GM19240 (cell line): ENCODE measurements around the gene MBOAT1.
"Not testable (repeated sequence)": the region's sequence is repeated elsewhere in the genome, so short reads cannot be mapped to it uniquely, and the experiment has no call there.

Experiments used
- DNase-seq: peaks from one replicate; pipeline ENCODE4 v3.0.0; 2011; ENCODE audit warnings: low spot score; ENCODE audit not compliant: insufficient read length

The MBOAT1 gene

DNA sequence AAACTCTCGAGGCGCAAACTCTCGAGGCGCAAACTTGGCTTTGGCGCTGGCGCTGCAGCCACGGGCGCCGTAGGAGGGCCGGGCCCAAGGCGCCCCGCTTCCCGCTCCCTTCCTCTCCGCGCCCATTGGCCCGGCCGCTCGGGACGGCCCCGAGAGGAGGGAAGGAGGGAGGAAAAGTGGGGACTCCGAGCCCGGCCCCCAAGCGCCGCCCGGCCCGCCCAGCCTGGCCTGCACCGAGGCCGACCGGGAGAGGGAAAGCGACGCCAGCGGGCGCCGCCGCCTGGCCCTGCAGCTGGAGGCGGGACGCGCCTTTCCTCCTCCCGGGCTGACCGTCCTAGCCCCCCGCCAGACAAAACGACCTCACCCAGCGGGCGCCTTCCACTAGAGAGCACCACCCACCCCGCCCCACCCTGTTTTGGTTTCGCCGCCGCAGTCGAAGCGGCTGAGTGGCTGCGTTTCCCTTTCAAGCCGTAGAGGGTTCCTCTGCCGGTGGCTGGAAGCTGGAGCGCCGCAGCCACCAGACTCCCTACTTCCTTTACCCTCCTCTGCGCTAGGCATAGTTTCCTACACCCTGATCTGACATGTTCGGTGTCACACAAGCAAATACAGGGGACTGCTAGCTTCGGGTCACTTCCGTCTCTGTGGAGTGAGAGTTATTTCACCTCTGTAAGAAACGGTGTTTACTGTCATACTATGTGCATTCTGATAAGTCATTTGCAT lies at the start of gene MBOAT1:
MBOAT1 (minus strand) TSS at position 78 of the 720 bp plus-strand sequence. CDS start 235 bp downstream, outside the sequence.
- DNase-seq: peak; percentile 33

DNA sequence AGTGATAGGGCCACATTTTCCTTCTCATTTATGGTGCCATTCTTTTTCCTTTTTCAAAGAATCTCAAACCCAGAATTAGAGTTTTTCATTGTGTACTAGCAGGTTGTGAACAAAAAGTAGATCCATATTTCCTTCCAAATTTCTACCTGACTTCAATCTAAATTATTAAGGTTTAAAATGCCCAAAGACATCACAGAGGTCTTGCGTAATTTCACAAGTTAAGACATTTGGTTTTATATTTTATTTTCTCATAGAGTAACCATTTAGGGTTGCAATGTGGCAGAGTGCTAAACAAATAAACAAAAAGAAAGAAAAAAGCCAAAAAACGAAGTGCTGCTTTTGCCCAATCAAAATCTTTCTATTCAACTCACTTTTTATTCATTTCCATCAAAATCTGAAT lies 49.4 kb upstream of the MBOAT1 start:
- no peak for DNase-seq

- DNase-seq: no peak
These were observed 48.1 kb upstream of the MBOAT1 start for GRCh38 chr6:20260360-20260759.

GRCh38 chr6:20259316-20260049 lies 47.2 kb upstream of the MBOAT1 start:
- DNase-seq: no peak

- DNase-seq: no peak
These were observed 43.2 kb upstream of the MBOAT1 start for GRCh38 chr6:20255428-20255827.

GRCh38 chr6:20254295-20254694 lies 42.0 kb upstream of the MBOAT1 start:
- no peak for DNase-seq

GRCh38 chr6:20253021-20253420 lies 40.8 kb upstream of the MBOAT1 start:
- no peak for DNase-seq

- no peak for DNase-seq
These were observed 40.0 kb upstream of the MBOAT1 start for GRCh38 chr6:20252311-20252710.

GRCh38 chr6:20251525-20251924 lies 39.3 kb upstream of the MBOAT1 start:
- DNase-seq: no peak

GRCh38 chr6:20246125-20246524 lies 33.9 kb upstream of the MBOAT1 start:
- DNase-seq: no peak

DNA sequence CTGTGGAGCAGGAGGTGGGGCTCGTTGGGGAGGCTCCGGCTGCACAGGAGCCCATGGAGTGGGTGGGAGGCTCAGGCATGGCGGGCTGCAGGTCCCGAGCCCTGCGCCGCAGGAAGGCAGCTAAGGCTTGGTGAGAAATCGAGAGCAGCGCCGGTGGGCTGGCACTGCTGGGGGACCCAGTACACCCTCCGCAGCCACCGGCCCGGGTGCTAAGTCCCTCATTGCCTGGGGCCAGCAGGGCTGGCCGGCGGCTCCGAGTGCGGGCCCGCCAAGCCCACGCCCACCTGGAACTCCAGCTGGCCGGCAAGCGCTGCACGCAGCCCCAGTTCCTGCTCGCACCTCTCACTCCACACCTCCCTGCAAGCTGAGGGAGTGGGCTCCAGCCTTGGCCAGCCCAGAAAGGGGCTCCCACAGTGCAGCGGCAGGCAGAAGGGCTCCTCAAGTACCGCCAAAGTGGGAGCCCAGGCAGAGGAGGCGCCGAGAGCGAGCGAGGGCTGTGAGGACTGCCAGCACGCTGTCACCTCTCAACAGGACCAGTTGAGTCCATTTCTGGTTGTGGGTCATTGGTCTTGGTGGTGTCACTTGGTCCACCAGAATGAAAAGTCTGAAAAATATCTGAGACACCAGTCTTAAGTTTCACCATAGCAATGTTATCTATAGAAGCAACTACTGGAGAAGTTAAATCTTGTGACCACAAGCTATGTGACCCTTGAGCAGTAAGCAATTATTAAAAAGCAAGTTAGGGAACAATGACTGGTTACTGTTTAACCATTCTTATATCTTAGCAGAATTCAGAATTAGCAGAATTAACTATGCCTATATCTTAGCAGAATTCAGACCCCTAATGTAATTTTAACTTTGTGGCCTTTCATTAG lies 32.8 kb upstream of the MBOAT1 start:
- DNase-seq: not testable (repeated sequence)

GRCh38 chr6:20243288-20243687 lies 31.0 kb upstream of the MBOAT1 start:
- no peak for DNase-seq

- no peak for DNase-seq
These were observed 30.1 kb upstream of the MBOAT1 start for GRCh38 chr6:20242397-20242796.

GRCh38 chr6:20241102-20241501 lies 28.8 kb upstream of the MBOAT1 start:
- no peak for DNase-seq

DNA sequence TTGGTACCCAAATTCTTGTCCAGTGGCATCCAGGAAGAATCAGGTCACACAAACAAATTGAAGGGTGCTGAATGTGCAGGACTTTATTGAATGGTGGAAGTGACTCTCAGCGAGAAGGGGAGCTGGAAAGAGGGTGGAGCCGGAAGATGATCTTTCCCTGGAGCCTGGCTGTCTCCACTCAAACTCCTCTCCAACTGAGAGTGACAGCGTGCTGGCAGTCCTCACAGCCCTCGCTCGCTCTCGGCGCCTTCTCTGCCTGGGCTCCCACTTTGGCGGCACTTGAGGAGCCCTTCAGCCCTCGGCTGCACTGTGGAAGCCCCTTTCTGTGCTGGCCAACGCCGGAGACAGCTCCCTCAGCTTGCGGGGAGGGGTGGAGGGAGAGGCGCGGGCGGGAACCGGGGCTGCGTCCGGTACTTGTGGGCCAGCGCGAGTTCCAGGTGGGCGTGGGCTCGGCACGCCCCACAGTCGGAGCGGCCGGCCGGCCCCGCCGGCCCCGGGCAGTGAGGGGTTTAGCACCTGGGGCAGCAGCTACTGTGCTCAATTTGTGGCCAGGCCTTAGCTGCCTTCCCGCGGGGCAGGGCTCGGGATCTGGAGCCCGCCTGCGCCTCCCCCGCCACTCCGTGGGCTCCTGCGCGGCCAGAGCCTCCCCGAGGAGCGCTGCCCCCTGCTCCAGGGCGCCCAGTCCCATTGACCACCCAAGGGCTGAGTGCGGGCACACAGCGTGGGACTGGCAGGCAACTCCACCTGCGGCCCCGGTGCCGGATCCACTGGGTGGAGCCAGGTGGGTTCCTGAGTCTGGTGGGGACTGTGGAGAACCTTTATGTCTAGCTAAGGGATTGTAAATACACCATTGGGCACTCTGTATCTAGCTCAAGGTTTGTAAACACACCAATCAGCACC lies 26.7 kb upstream of the MBOAT1 start:
- DNase-seq: no peak

- no peak for DNase-seq
These were observed 25.6 kb upstream of the MBOAT1 start for GRCh38 chr6:20237677-20238460.

DNA sequence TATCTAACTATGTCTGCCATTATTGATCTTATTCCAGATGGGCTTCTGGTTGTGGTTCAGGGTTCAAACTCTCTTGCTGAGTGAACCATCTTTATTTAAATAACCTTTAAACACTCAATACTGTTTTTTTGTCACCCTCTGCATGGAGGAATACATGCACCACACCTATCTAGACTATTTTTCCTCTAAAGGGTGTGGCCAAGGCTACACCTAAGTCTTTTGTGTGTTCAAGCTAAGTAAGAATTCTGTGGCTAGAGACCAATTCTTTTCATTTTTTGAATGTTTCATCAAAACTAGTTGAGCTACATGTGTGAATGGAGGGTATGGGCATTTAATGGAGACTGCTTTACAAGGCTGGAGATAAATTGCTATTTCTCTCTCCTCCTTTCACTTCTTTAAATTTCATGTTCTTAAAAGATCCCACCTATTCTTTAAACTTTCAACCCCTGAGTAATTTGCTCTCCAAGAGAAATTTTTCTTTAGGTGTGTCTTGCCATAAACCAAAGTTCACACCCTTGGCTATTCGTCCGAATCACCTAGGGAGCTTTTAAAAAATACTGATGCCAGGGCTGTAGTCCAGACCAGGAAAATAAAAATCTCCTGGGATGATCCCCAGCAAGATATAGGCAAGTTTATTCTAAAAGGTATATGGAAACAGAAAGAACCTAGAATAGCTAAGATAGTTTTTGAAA lies 24.8 kb upstream of the MBOAT1 start:
- DNase-seq: no peak

DNA sequence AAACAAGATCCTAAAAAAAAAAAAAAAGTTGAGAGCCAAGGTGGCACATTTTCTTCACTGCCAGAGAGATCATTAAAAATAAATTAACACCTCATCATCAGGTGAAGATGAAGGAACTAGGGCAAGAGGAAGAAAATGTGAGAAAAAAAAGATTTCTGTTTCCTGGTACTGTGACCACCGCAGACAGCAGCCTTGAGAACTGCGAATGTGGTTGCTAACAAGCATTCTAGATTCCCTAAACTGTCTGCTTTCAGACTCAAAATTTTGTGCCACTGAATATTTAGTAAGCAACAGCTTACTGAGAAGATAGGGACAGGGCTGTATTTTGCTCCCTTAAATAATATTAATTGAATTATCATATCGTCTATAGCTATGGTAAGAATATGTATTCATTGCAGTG lies 24.1 kb upstream of the MBOAT1 start:
- DNase-seq: no peak

GRCh38 chr6:20235041-20235440 lies 22.8 kb upstream of the MBOAT1 start:
- DNase-seq: no peak

DNA sequence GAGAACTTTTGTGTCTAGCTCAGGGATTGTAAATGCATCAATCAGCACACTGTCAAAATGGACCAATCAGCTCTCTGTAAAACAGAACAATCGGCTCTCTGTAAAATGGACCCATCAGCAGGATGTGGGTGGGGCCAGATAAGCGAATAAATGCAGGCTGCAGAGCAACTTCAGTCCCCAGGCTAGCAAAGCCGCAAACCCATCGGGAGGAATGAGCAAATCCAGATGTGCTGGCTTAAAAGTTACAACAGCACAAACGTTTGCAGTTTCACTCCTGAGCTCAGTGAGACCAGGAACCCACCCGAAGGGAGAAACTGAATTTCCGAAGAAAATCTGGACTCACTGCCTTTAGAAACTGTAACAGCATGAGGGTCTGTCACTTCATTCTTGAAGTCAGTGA lies 21.9 kb upstream of the MBOAT1 start:
- no peak for DNase-seq
